ENCODE results near the gene LIMA1. TPM values are rescaled to one million over a fixed set of nuclear protein-coding genes. Genes with fewer than 3 reads are reported as not detected.
A peak's percentile ranks its signal among the peaks of the same experiment; 100 is the strongest.

LIMA1 gene
- polyA plus RNA-seq, 1 donor from 2014 or later, result 4.4 TPM

- H3K79me2 ChIP-seq (replicated peaks; ENCODE audit: insufficient read depth, low read length), result peaks cover 43% of the 10 kb centered on the region
Measured at GRCh38 chr12:50160643-50161042, 122.7 kb downstream of the LIMA1 start.

DNA sequence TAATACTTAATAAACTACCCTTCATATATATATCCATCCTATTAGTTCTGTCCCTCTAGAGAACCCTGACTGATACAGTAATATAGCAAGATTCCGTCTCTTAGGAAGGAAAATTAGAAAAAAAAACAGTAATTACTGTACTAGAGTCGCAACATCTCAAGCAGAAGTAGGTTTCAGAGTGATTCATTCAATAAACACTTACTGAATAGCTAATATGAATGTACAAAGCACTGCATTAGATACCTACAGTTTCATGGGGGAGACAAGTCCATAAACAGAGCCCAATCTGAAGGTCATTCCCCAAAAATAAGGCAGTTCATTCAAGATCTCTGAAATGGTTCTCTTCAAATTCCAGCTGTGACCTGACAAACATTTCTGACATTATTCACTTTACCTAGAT is 126.1 kb downstream of the LIMA1 start:
- H3K27ac ChIP-seq (ENCODE audit: low read length), result no peak overlapping the region
- no peaks in the 10 kb centered on the region for H3K36me3 ChIP-seq (ENCODE audit: insufficient read depth, low read length)
- no peak overlapping the region for H3K4me3 ChIP-seq (ENCODE audit: low read length)
- H3K9me3 ChIP-seq (ENCODE audit: low read length), result no peaks in the 10 kb centered on the region
- no peaks in the 10 kb centered on the region for H3F3A ChIP-seq (ENCODE audit: insufficient read depth, low read length, poor library complexity, severe bottlenecking)
- no peak overlapping the region for H3K9ac ChIP-seq (ENCODE audit: low read length)
- no peaks in the 10 kb centered on the region for H3K27me3 ChIP-seq (ENCODE audit: insufficient read depth, low read depth, low read length)
- no peaks in the 10 kb centered on the region for H3K9me2 ChIP-seq (ENCODE audit: insufficient read depth, low read length)
- no peak overlapping the region for H2AFZ ChIP-seq (ENCODE audit: low read depth, low read length)
- TF ChIP-seq EZH2 (IDR thresholded peaks at IDR 0.05; ENCODE audit: borderline replicate concordance, insufficient read depth, low read length, poor library complexity, severe bottlenecking) (no peak), TAF1 (IDR thresholded peaks at IDR 0.05; ENCODE audit: low read depth) (no peak), RAD21 (conservative IDR thresholded peaks at IDR 0.05) (no peak), MXI1 (conservative IDR thresholded peaks at IDR 0.05; ENCODE audit: poor library complexity, severe bottlenecking) (no peak)
- TF ChIP-seq, protein P1, sequence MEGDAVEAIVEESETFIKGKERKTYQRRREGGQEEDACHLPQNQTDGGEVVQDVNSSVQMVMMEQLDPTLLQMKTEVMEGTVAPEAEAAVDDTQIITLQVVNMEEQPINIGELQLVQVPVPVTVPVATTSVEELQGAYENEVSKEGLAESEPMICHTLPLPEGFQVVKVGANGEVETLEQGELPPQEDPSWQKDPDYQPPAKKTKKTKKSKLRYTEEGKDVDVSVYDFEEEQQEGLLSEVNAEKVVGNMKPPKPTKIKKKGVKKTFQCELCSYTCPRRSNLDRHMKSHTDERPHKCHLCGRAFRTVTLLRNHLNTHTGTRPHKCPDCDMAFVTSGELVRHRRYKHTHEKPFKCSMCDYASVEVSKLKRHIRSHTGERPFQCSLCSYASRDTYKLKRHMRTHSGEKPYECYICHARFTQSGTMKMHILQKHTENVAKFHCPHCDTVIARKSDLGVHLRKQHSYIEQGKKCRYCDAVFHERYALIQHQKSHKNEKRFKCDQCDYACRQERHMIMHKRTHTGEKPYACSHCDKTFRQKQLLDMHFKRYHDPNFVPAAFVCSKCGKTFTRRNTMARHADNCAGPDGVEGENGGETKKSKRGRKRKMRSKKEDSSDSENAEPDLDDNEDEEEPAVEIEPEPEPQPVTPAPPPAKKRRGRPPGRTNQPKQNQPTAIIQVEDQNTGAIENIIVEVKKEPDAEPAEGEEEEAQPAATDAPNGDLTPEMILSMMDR (IDR thresholded peaks at IDR 0.05; ENCODE audit: poor library complexity, severe bottlenecking), result no peak
- H4K20me1 ChIP-seq (ENCODE audit: insufficient read depth), result no peaks in the 10 kb centered on the region
- no peak overlapping the region for H3K4me2 ChIP-seq (ENCODE audit: low read length)
- H3K79me2 ChIP-seq (replicated peaks; ENCODE audit: insufficient read depth, low read length), result peaks cover 33% of the 10 kb centered on the region

More at GRCh38 chr12:50160643-50161042, 122.7 kb downstream of the LIMA1 start:
- Histone ChIP-seq H3K36me3 (ENCODE audit: insufficient read depth, low read length) (no peaks in the 10 kb centered on the region), H3K9me2 (ENCODE audit: insufficient read depth, low read length) (no peaks in the 10 kb centered on the region), H3K27me3 (ENCODE audit: insufficient read depth, low read depth, low read length) (no peaks in the 10 kb centered on the region), H3K9ac (ENCODE audit: low read length) (no peak overlapping the region), H3K4me2 (ENCODE audit: low read length) (no peak overlapping the region), H4K20me1 (ENCODE audit: insufficient read depth) (no peaks in the 10 kb centered on the region), H3F3A (ENCODE audit: insufficient read depth, low read length, poor library complexity, severe bottlenecking) (no peaks in the 10 kb centered on the region), H3K9me3 (ENCODE audit: low read length) (no peaks in the 10 kb centered on the region), H3K4me3 (ENCODE audit: low read length) (no peak overlapping the region), H2AFZ (ENCODE audit: low read depth, low read length) (no peak overlapping the region), H3K27ac (ENCODE audit: low read length) (peak overlapping the region; percentile 23)
- no peak for TF ChIP-seq MXI1 (conservative IDR thresholded peaks at IDR 0.05; ENCODE audit: poor library complexity, severe bottlenecking)
- no peak for TF ChIP-seq SMC3 (conservative IDR thresholded peaks at IDR 0.05; ENCODE audit: poor library complexity)
- TF ChIP-seq REST (IDR thresholded peaks at IDR 0.05; ENCODE audit: borderline replicate concordance), result no peak

DNA sequence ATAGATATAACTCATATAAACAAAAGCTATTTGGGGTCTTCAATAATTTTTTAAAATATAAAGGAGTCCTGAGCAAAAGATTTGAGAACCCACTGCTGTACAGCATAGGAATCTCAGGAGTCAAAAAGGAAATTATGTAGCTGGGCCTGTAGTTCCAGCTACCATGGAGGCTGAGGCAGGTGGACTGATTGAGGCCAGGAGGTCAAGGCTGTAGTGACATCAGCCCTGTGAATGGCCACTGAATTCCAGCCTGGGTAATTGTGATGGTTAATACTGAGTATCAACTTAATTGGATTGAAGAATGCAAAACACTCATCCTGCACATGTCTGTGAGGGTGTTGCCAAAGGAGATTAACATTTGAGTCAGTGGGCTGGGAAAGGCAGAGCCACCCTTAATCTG is 126.7 kb downstream of the LIMA1 start:
- H3K36me3 ChIP-seq (ENCODE audit: insufficient read depth, low read length), result no peaks in the 10 kb centered on the region
- H3K9me2 ChIP-seq (ENCODE audit: insufficient read depth, low read length), result no peaks in the 10 kb centered on the region
- H3K27ac ChIP-seq (ENCODE audit: low read length), result no peak overlapping the region
- H3K27me3 ChIP-seq (ENCODE audit: insufficient read depth, low read depth, low read length), result no peaks in the 10 kb centered on the region
- no peaks in the 10 kb centered on the region for H3K9me3 ChIP-seq (ENCODE audit: low read length)
- no peak for TF ChIP-seq EZH2 (IDR thresholded peaks at IDR 0.05; ENCODE audit: borderline replicate concordance, insufficient read depth, low read length, poor library complexity, severe bottlenecking)
- TF ChIP-seq TAF1 (IDR thresholded peaks at IDR 0.05; ENCODE audit: low read depth), result no peak
- TF ChIP-seq REST (IDR thresholded peaks at IDR 0.05; ENCODE audit: borderline replicate concordance), result no peak
- TF ChIP-seq MXI1 (conservative IDR thresholded peaks at IDR 0.05; ENCODE audit: poor library complexity, severe bottlenecking), result no peak
- TF ChIP-seq, protein P1 (IDR thresholded peaks at IDR 0.05; ENCODE audit: poor library complexity, severe bottlenecking), result no peak
- no peak for TF ChIP-seq SMC3 (conservative IDR thresholded peaks at IDR 0.05; ENCODE audit: poor library complexity)
- TF ChIP-seq RAD21 (conservative IDR thresholded peaks at IDR 0.05), result no peak
- no peak for TF ChIP-seq EP300 (conservative IDR thresholded peaks at IDR 0.05; ENCODE audit: poor library complexity, severe bottlenecking)
- TF ChIP-seq POLR2AphosphoS5 (IDR thresholded peaks at IDR 0.05), result no peak
- no peak overlapping the region for H3K4me3 ChIP-seq (ENCODE audit: low read length)
- H3K4me2 ChIP-seq (ENCODE audit: low read length), result no peak overlapping the region
- peaks cover 36% of the 10 kb centered on the region for H3K79me2 ChIP-seq (replicated peaks; ENCODE audit: insufficient read depth, low read length)
- no peaks in the 10 kb centered on the region for H3F3A ChIP-seq (ENCODE audit: insufficient read depth, low read length, poor library complexity, severe bottlenecking)
- no peak overlapping the region for H2AFZ ChIP-seq (ENCODE audit: low read depth, low read length)
- no peak overlapping the region for H3K9ac ChIP-seq (ENCODE audit: low read length)
- no peaks in the 10 kb centered on the region for H4K20me1 ChIP-seq (ENCODE audit: insufficient read depth)

All from neural cell (in vitro differentiated cells).